ENCODE results near the gene CES2. TPM values are rescaled to one million over a fixed set of nuclear protein-coding genes. Genes with fewer than 3 reads are reported as not detected.

Gene CES2
- total RNA-seq, 1 donor from 2014 or later: 55.7 TPM

GRCh38 chr16:66945939-66946338, 10.6 kb downstream of the CES2 start:
- intact Hi-C loops (cut with DNase I): no loop called here
- Histone ChIP-seq H3K27ac (no peak overlapping the region), H3K9me3 (no peaks in the 10 kb centered on the region), H3K27me3 (no peaks in the 10 kb centered on the region), H3K4me1 (peaks cover 21% of the 10 kb centered on the region), H3K36me3 (peaks cover 0 to 31% of the 10 kb centered on the region in 2 donors), H3K4me3 (no peak overlapping the region)
- TF ChIP-seq POLR2A (IDR thresholded peaks at IDR 0.05) (no peak), CTCF (IDR thresholded peaks at IDR 0.05) (no peak), POLR2AphosphoS5 (IDR thresholded peaks at IDR 0.05; ENCODE audit: insufficient read depth in 1 of 2, low read depth in 1 of 2) (no peak)
- DNase-seq (ENCODE audit: extremely low spot score in 2 of 2): no peak

DNA sequence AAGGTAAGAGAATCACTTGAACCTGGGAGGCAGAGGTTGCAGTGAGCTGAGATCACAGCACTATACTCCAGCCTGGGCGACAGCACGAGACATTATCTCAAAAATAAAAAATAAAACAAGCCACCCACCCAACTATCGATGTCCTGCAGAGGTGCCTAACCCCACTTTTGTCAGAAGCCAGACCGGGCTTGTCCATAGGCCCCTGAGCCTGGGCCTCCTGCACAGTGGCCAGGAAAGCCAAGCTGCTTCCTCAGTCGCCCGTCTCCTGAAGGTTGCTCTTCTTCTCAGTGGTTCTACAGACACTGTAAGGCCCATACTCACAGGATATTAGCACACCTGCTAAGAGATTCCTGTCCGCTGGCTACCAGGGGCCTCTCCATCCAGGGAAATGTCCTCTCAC, 11.2 kb downstream of the CES2 start:
- DNase-seq (ENCODE audit: extremely low spot score in 2 of 2): no peak
- Histone ChIP-seq H3K4me3 (no peak overlapping the region), H3K27ac (no peak overlapping the region), H3K4me1 (peaks cover 21% of the 10 kb centered on the region), H3K9me3 (no peaks in the 10 kb centered on the region), H3K27me3 (no peaks in the 10 kb centered on the region), H3K36me3 (peaks cover 0 to 25% of the 10 kb centered on the region in 2 donors)
- TF ChIP-seq CTCF (IDR thresholded peaks at IDR 0.05): no peak
- TF ChIP-seq POLR2A (IDR thresholded peaks at IDR 0.05): no peak
- TF ChIP-seq POLR2AphosphoS5 (IDR thresholded peaks at IDR 0.05; ENCODE audit: insufficient read depth in 1 of 2, low read depth in 1 of 2): no peak
- intact Hi-C loops (cut with DNase I): no loop called here

DNA sequence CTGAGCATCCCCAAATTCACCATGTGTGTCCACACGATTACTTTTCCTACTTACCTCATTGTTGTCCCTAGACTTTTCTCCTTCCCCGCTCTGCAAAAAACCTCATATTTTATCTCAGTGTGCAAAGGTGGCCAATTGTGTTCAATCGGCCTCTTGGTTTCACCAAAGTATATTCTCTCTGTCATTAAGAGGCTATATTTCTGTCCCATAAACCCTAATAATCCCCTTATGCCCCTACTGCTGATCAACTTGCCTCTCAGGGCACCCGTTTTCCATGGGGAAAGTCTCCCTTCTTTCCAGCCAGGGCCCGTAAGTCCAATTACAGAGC, 11.6 kb downstream of the CES2 start:
- no peak overlapping the region for H3K27ac ChIP-seq
- intact Hi-C loops (cut with DNase I): no loop called here
- TF ChIP-seq POLR2AphosphoS5 (IDR thresholded peaks at IDR 0.05; ENCODE audit: insufficient read depth in 1 of 2, low read depth in 1 of 2): no peak
- no peak for TF ChIP-seq POLR2A (IDR thresholded peaks at IDR 0.05)
- TF ChIP-seq CTCF (IDR thresholded peaks at IDR 0.05): no peak

GRCh38 chr16:66947302-66948065, 12.2 kb downstream of the CES2 start:
- Histone ChIP-seq H3K36me3 (peaks cover 0 to 15% of the 10 kb centered on the region in 2 donors), H3K27ac (no peak overlapping the region), H3K27me3 (no peaks in the 10 kb centered on the region), H3K9me3 (no peaks in the 10 kb centered on the region), H3K4me1 (peaks cover 21% of the 10 kb centered on the region), H3K4me3 (peak overlapping the region; percentile 52 to 69)
- DNase-seq (ENCODE audit: extremely low spot score in 2 of 2): no peak
- TF ChIP-seq POLR2AphosphoS5 (IDR thresholded peaks at IDR 0.05; ENCODE audit: insufficient read depth in 1 of 2, low read depth in 1 of 2) (peak in 1 of 2 donors; percentile 69), CTCF (IDR thresholded peaks at IDR 0.05) (peak; percentile 80 to 91 (median 80)), POLR2A (IDR thresholded peaks at IDR 0.05) (no peak)
- intact Hi-C loops (cut with DNase I): no loop called here

More for the DNA sequence above, 11.6 kb downstream of the CES2 start:
- Histone ChIP-seq H3K27me3 (no peaks in the 10 kb centered on the region), H3K9me3 (no peaks in the 10 kb centered on the region), H3K4me3 (no peak overlapping the region), H3K36me3 (peaks cover 0 to 21% of the 10 kb centered on the region in 2 donors), H3K4me1 (peaks cover 21% of the 10 kb centered on the region)
- DNase-seq (ENCODE audit: extremely low spot score in 2 of 2): no peak

- Histone ChIP-seq H3K27me3 (no peaks in the 10 kb centered on the region), H3K4me3 (peak overlapping the region; percentile 52 to 69), H3K36me3 (peaks cover 0 to 7% of the 10 kb centered on the region in 2 donors), H3K9me3 (no peaks in the 10 kb centered on the region), H3K4me1 (peaks cover 21% of the 10 kb centered on the region), H3K27ac (no peak overlapping the region)
- intact Hi-C loops (cut with DNase I): no loop called here
- no peak for TF ChIP-seq POLR2A (IDR thresholded peaks at IDR 0.05)
- no peak for DNase-seq (ENCODE audit: extremely low spot score in 2 of 2)
These were observed 13.0 kb downstream of the CES2 start for GRCh38 chr16:66948134-66948836.
